Right lobe of liver (tissue), 4 donors: Measurements from ENCODE around the gene NPM1.

ENCODE experiments used
- POLR2A ChIP-seq: fragments of 450-650 bp; IDR thresholded peaks from one replicate; pipeline ENCODE4 v1.6.1; 2017; ENCODE audit warnings: antibody characterized with exemption, mild to moderate bottlenecking
- TF ChIP-seq, protein P1 (sequence below), 4 donors: fragments of 200-600 bp in 3 of 4; fragments of 450-650 bp in 1 of 4; IDR thresholded peaks; one replicate each; pipeline versions ENCODE4 v1.5.1 to v1.8.0; 2016 to 2022; ENCODE audit warnings: antibody characterized with exemption in 4 of 4, mild to moderate bottlenecking in 2 of 4
- donor health status: DM: no; HTN: no; CAD: no.
- donor health status: DM: no; HTN: no; CAD: no.
- donor health status: DM: no; HTN: yes; CAD: no.

DNA sequence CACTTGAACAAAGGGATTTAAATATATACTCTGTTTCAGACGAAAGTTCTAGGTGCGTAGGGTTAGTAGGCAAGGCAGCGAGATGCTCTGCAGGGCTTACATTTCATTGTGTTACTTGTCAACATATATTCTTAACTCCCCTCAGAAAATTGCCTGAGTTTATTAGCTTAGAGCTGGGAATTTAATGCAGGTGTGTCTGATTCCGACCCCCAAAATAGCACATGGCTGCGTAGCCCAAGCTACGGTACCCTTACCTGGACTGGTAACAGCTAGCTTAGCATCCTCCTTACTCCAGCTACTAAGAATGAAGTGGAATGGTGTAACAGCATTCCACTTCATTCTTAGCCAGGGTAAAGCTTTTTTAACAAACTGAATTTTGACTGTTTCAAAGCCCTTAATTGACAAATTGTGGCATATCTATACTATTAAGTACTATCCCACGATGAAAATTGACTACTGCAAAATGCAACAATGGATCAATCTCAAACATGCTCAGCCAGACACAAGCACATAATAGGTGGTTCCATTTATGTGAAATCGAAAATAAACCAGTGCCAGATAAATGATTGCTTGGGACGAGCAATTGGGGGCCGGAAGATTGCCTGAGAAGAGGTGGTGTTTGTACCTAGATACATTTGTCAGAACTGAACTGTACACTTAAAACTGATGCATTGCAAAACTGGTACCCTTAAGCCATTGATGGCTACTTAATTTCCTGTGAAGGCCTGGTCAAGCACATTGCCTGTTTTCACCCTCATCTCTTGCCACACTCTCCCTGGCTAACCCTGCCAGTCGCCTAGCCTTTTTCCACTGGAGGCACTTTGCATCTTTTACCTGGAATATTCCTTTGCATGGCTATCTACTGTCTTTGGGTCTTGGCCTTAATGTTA lies 28.8 kb downstream of the NPM1 start:
- TF ChIP-seq, protein P1, sequence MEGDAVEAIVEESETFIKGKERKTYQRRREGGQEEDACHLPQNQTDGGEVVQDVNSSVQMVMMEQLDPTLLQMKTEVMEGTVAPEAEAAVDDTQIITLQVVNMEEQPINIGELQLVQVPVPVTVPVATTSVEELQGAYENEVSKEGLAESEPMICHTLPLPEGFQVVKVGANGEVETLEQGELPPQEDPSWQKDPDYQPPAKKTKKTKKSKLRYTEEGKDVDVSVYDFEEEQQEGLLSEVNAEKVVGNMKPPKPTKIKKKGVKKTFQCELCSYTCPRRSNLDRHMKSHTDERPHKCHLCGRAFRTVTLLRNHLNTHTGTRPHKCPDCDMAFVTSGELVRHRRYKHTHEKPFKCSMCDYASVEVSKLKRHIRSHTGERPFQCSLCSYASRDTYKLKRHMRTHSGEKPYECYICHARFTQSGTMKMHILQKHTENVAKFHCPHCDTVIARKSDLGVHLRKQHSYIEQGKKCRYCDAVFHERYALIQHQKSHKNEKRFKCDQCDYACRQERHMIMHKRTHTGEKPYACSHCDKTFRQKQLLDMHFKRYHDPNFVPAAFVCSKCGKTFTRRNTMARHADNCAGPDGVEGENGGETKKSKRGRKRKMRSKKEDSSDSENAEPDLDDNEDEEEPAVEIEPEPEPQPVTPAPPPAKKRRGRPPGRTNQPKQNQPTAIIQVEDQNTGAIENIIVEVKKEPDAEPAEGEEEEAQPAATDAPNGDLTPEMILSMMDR (IDR thresholded peaks at IDR 0.05) = no peak
- TF ChIP-seq POLR2A = no peak
